Vagina (tissue), 2 donors: ENCODE data around the gene CACNB1.

Source experiments
- POLR2A ChIP-seq, 2 donors: fragments of 450-650 bp; IDR thresholded peaks; one replicate each; pipeline ENCODE4 v1.6.1; 2017; ENCODE audit warnings: antibody characterized with exemption in 2 of 2, mild to moderate bottlenecking in 2 of 2, moderate library complexity in 2 of 2
- POLR2AphosphoS5 ChIP-seq, 2 donors: sonication (generic); formaldehyde crosslinking; IDR thresholded peaks; one replicate each; pipeline ENCODE4 v1.9.0; 2017; ENCODE audit warnings: antibody characterized with exemption in 2 of 2, mild to moderate bottlenecking in 2 of 2, low read depth in 1 of 2; ENCODE audit not compliant: insufficient read depth in 1 of 2

DNA sequence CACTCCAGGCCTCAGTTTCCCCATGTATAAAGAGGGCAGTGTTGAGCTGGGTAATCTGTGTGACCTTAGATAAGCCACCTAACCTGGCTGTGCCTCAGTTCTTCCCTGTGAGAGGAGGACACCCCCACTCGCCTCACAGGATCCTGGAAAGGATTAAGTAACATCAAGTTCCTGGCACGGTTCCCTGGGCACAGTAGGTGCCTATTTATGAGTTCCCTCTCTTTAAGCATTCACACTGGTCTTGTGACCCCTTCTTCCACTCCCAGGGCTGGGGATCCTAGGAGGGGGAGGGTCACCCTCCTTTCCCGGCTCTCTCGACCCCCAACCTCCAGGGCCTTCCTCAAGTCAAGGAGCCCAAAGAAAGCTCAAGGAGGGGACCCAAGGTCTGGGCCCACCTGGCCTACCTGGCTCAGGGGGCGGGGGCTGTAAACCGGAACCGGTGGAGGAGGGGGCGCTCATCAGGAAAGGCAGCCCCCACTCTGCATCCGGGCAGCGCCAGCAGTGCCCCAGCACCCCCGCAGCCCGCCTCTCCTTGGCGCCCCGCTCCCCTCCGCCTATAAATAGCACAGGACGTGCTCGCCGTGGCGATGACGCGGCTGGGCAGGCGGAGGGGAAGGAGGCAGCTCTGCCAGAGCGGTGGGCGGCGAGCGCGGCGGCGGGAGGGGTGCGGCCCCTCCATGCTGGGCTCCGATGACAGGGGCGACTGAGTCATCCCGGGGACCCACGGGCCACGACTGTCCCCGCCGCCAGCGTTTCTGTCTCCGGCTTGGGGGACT lies 12.0 kb upstream of the CACNB1 start:
- TF ChIP-seq POLR2AphosphoS5 (IDR thresholded peaks at IDR 0.05; ENCODE audit: insufficient read depth in 1 of 2, low read depth in 1 of 2) (peak; percentile 33 to 75), POLR2A (IDR thresholded peaks at IDR 0.05) (no peak)
